Measurements from ENCODE around the gene EXOC1L.

The EXOC1L gene

GRCh38 chr4:55784747-55785146 lies 34.8 kb upstream of the EXOC1L start:
- DNase-seq (ENCODE audit: low spot score) (no peak), ATAC-seq (ENCODE audit: low read depth) (no peak)
- H3K4me3 ChIP-seq (ENCODE audit: severe bottlenecking): no peak overlapping the region
- H3K27me3 ChIP-seq (ENCODE audit: insufficient read depth, poor library complexity, severe bottlenecking): no peaks in the 10 kb centered on the region
- no peaks in the 10 kb centered on the region for H3K36me3 ChIP-seq (ENCODE audit: low read depth)
- TF ChIP-seq CTCF (IDR thresholded peaks at IDR 0.05; ENCODE audit: poor library complexity, severe bottlenecking): no peak
- no peaks in the 10 kb centered on the region for H3K4me1 ChIP-seq (ENCODE audit: insufficient read depth, poor library complexity, severe bottlenecking)
- H3K9me3 ChIP-seq (ENCODE audit: severe bottlenecking): no peaks in the 10 kb centered on the region
- H3K27ac ChIP-seq (ENCODE audit: poor library complexity, severe bottlenecking): no peak overlapping the region

- Histone ChIP-seq H3K4me3 (ENCODE audit: severe bottlenecking) (no peak overlapping the region), H3K4me1 (ENCODE audit: insufficient read depth, poor library complexity, severe bottlenecking) (peaks cover 8% of the 10 kb centered on the region), H3K27me3 (ENCODE audit: insufficient read depth, poor library complexity, severe bottlenecking) (no peaks in the 10 kb centered on the region), H3K27ac (ENCODE audit: poor library complexity, severe bottlenecking) (peak overlapping the region; percentile 28), H3K36me3 (ENCODE audit: low read depth) (no peaks in the 10 kb centered on the region), H3K9me3 (ENCODE audit: severe bottlenecking) (no peaks in the 10 kb centered on the region)
- DNase-seq (ENCODE audit: low spot score) (no peak), ATAC-seq (ENCODE audit: low read depth) (peak; percentile 91)
- no peak for TF ChIP-seq CTCF (IDR thresholded peaks at IDR 0.05; ENCODE audit: poor library complexity, severe bottlenecking)
These were observed 27.9 kb upstream of the EXOC1L start for GRCh38 chr4:55791666-55792065.

GRCh38 chr4:55793479-55793878 lies 26.1 kb upstream of the EXOC1L start:
- TF ChIP-seq CTCF (IDR thresholded peaks at IDR 0.05; ENCODE audit: poor library complexity, severe bottlenecking): no peak
- no peak for ATAC-seq (ENCODE audit: low read depth)

GRCh38 chr4:55794053-55794452 lies 25.5 kb upstream of the EXOC1L start:
- Histone ChIP-seq H3K4me1 (ENCODE audit: insufficient read depth, poor library complexity, severe bottlenecking) (peaks cover 8% of the 10 kb centered on the region), H3K9me3 (ENCODE audit: severe bottlenecking) (no peaks in the 10 kb centered on the region), H3K4me3 (ENCODE audit: severe bottlenecking) (no peak overlapping the region), H3K36me3 (ENCODE audit: low read depth) (no peaks in the 10 kb centered on the region), H3K27ac (ENCODE audit: poor library complexity, severe bottlenecking) (no peak overlapping the region), H3K27me3 (ENCODE audit: insufficient read depth, poor library complexity, severe bottlenecking) (no peaks in the 10 kb centered on the region)
- TF ChIP-seq CTCF (IDR thresholded peaks at IDR 0.05; ENCODE audit: poor library complexity, severe bottlenecking): no peak
- no peak for DNase-seq (ENCODE audit: low spot score)
- no peak for ATAC-seq (ENCODE audit: low read depth)

More at GRCh38 chr4:55793479-55793878, 26.1 kb upstream of the EXOC1L start:
- H3K9me3 ChIP-seq (ENCODE audit: severe bottlenecking): no peaks in the 10 kb centered on the region
- no peaks in the 10 kb centered on the region for H3K36me3 ChIP-seq (ENCODE audit: low read depth)
- no peak overlapping the region for H3K27ac ChIP-seq (ENCODE audit: poor library complexity, severe bottlenecking)
- peaks cover 8% of the 10 kb centered on the region for H3K4me1 ChIP-seq (ENCODE audit: insufficient read depth, poor library complexity, severe bottlenecking)
- H3K27me3 ChIP-seq (ENCODE audit: insufficient read depth, poor library complexity, severe bottlenecking): no peaks in the 10 kb centered on the region
- H3K4me3 ChIP-seq (ENCODE audit: severe bottlenecking): no peak overlapping the region
- no peak for DNase-seq (ENCODE audit: low spot score)

- H3K4me1 ChIP-seq (ENCODE audit: insufficient read depth, poor library complexity, severe bottlenecking): peaks cover 8% of the 10 kb centered on the region
- H3K36me3 ChIP-seq (ENCODE audit: low read depth): no peaks in the 10 kb centered on the region
- TF ChIP-seq CTCF (IDR thresholded peaks at IDR 0.05; ENCODE audit: poor library complexity, severe bottlenecking): no peak
- no peak overlapping the region for H3K27ac ChIP-seq (ENCODE audit: poor library complexity, severe bottlenecking)
- H3K27me3 ChIP-seq (ENCODE audit: insufficient read depth, poor library complexity, severe bottlenecking): no peaks in the 10 kb centered on the region
- DNase-seq (ENCODE audit: low spot score): no peak
- ATAC-seq (ENCODE audit: low read depth): no peak
- no peak overlapping the region for H3K4me3 ChIP-seq (ENCODE audit: severe bottlenecking)
- H3K9me3 ChIP-seq (ENCODE audit: severe bottlenecking): no peaks in the 10 kb centered on the region
These were observed 24.2 kb upstream of the EXOC1L start for GRCh38 chr4:55795341-55795740.
